Endodermal cell (in vitro differentiated cells): ENCODE data around the gene MOCOS. TPM values are rescaled to one million over a fixed set of nuclear protein-coding genes. Genes with fewer than 3 reads are reported as not detected.

ENCODE experiments used
- DNase-seq: peaks from one replicate; pipeline ENCODE4 v3.0.0-alpha.2; 2017
- H3K27ac ChIP-seq: 2 replicates; pipeline ENCODE4 v1.5.1; 2013; ENCODE audit warnings: mild to moderate bottlenecking, low read depth, low read length, moderate library complexity
- H3K27me3 ChIP-seq: 2 replicates; pipeline ENCODE4 v1.6.1; 2013; ENCODE audit warnings: mild to moderate bottlenecking, low read length, moderate library complexity; ENCODE audit not compliant: insufficient read depth, control insufficient read depth, poor library complexity, severe bottlenecking
- H3K36me3 ChIP-seq: 2 replicates; pipeline ENCODE4 v1.7.0; 2013; ENCODE audit warnings: mild to moderate bottlenecking, low read length, moderate library complexity; ENCODE audit not compliant: control insufficient read depth, insufficient read depth
- H3K4me1 ChIP-seq: one replicate; pipeline ENCODE4 v1.7.0; 2013; ENCODE audit warnings: low read length; ENCODE audit not compliant: control insufficient read depth, insufficient read depth
- H3K4me3 ChIP-seq: 2 replicates; pipeline ENCODE4 v1.5.1; 2013; ENCODE audit warnings: mild to moderate bottlenecking, low read length, moderate library complexity
- H3K9ac ChIP-seq: 2 replicates; pipeline ENCODE4 v1.6.1; 2013; ENCODE audit warnings: mild to moderate bottlenecking, low read length, moderate library complexity; ENCODE audit not compliant: poor library complexity, severe bottlenecking; ENCODE audit errors: extremely low read depth
- H3K9me3 ChIP-seq: 2 replicates; pipeline ENCODE4 v1.6.1; 2013; ENCODE audit warnings: mild to moderate bottlenecking, low read length, moderate library complexity; ENCODE audit not compliant: control insufficient read depth
- H3K27ac Mint-ChIP-seq: 2 replicates; pipeline ENCODE4 v1.8.0; 2020; ENCODE audit warnings: mixed read lengths
- H3K27me3 Mint-ChIP-seq: 2 replicates; pipeline ENCODE4 v1.8.0; 2021; ENCODE audit warnings: mild to moderate bottlenecking, mixed read lengths; ENCODE audit not compliant: insufficient read depth
- H3K36me3 Mint-ChIP-seq: 2 replicates; pipeline ENCODE4 v1.8.0; 2020; ENCODE audit warnings: low read depth, mixed read lengths
- H3K4me1 Mint-ChIP-seq: 2 replicates; pipeline ENCODE4 v1.8.0; 2020; ENCODE audit warnings: mixed read lengths
- H3K4me3 Mint-ChIP-seq: 2 replicates; pipeline ENCODE4 v1.8.0; 2020; ENCODE audit warnings: mild to moderate bottlenecking, moderate library complexity, mixed read lengths
- H3K9me3 Mint-ChIP-seq: 2 replicates; pipeline ENCODE4 v1.8.0; 2020; ENCODE audit warnings: mild to moderate bottlenecking, mixed read lengths
- WGBS, 2 experiments: methylation state at CpG; one replicate each; pipeline versions ENCODE4 v1.1.5 to v1.1.7; 2013; ENCODE audit warnings: missing lambda C conversion rate in 2 of 2, mixed read lengths in 1 of 2; ENCODE audit not compliant: insufficient coverage in 1 of 2, insufficient read length in 1 of 2; 5-methylcytosine and 5-hydroxymethylcytosine counted together
- total RNA-seq, 2 donors: library from RNA; stranded (reverse); fragmentation: NEBNext Ultra II Directional in 1 of 2; extraction: Animal tissue kit (Norgen Biotek cat#: 25700) in 1 of 2; gene quantifications; 2 replicates in 1 of 2; 3 replicates in 1 of 2; pipeline ENCODE4 v1.2.1, GENCODE V29; 2021
- TF ChIP-seq, protein P1 (sequence below): fragments of 200-600 bp; sonication (generic); conservative IDR thresholded peaks from 2 replicates; pipeline ENCODE4 v1.5.0; 2021; ENCODE audit warnings: antibody characterized with exemption, mild to moderate bottlenecking

Gene MOCOS
- total RNA-seq, 2 donors from 2014 or later, result 0.51 to 1.4 TPM

DNA sequence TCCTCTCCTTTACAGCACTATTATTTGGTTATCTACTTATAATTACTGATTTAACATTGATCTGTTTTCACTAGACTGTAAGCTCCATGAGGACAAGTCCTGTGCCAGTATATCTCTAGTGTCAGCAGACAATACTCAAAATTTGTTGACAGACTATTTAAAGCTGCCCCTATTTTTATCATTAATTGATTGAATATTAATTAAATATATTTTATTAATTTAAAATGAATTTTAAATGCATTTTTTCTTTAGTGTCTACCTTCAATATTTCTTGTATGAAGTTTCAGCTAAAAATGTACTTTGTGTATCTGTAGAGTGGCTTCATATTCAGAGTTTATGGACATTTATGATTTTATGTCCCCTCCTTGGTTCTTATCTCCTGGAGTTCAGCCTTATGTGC is 83.9 kb downstream of the MOCOS start:
- H3K9me3 Mint-ChIP-seq, result no peaks in the 10 kb centered on the region
- no peaks in the 10 kb centered on the region for H3K27me3 Mint-ChIP-seq
- no peaks in the 10 kb centered on the region for H3K36me3 Mint-ChIP-seq
- Histone ChIP-seq H3K4me3 (no peak overlapping the region), H3K27ac (no peak overlapping the region), H3K36me3 (no peaks in the 10 kb centered on the region), H3K9ac (no peak overlapping the region), H3K9me3 (no peaks in the 10 kb centered on the region), H3K27me3 (no peaks in the 10 kb centered on the region), H3K4me1 (no peaks in the 10 kb centered on the region)
- no peak overlapping the region for H3K27ac Mint-ChIP-seq
- H3K4me3 Mint-ChIP-seq, result no peak overlapping the region
- H3K4me1 Mint-ChIP-seq, result no peaks in the 10 kb centered on the region
- TF ChIP-seq, protein P1, sequence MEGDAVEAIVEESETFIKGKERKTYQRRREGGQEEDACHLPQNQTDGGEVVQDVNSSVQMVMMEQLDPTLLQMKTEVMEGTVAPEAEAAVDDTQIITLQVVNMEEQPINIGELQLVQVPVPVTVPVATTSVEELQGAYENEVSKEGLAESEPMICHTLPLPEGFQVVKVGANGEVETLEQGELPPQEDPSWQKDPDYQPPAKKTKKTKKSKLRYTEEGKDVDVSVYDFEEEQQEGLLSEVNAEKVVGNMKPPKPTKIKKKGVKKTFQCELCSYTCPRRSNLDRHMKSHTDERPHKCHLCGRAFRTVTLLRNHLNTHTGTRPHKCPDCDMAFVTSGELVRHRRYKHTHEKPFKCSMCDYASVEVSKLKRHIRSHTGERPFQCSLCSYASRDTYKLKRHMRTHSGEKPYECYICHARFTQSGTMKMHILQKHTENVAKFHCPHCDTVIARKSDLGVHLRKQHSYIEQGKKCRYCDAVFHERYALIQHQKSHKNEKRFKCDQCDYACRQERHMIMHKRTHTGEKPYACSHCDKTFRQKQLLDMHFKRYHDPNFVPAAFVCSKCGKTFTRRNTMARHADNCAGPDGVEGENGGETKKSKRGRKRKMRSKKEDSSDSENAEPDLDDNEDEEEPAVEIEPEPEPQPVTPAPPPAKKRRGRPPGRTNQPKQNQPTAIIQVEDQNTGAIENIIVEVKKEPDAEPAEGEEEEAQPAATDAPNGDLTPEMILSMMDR, result no peak
- DNase-seq, result no peak

DNA sequence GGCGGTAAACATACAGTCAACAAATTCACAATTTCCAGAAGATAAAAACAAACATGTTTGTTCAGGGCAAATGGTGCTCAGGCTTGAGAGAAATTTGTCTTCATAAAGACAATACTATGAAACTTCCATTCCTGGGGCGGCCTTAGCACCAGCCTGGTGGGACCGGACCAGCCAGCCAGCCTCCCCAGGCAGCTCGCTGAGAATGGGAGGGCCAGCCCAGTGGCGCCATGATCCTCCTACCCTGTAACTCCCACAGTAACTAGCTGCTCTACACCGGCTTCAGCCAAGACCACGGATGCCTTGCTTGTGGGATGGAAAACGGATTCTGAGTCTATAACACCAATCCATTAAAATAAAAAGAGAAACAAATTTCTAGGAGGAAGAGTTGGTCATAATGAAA is 86.0 kb downstream of the MOCOS start:
- H3K4me1 ChIP-seq, result no peaks in the 10 kb centered on the region
- no peak for DNase-seq
- no peaks in the 10 kb centered on the region for H3K27me3 Mint-ChIP-seq
- no peaks in the 10 kb centered on the region for H3K4me1 Mint-ChIP-seq
- H3K27ac Mint-ChIP-seq, result no peak overlapping the region
- no peaks in the 10 kb centered on the region for H3K36me3 ChIP-seq
- no peaks in the 10 kb centered on the region for H3K36me3 Mint-ChIP-seq
- 90 to 100% methylated on average over 1 to 7 of the region's 8 CpGs for WGBS, 2 experiments
- H3K9me3 Mint-ChIP-seq, result no peaks in the 10 kb centered on the region
- no peak overlapping the region for H3K4me3 ChIP-seq
- no peak overlapping the region for H3K27ac ChIP-seq
- TF ChIP-seq, protein P1, result no peak
- no peaks in the 10 kb centered on the region for H3K9me3 ChIP-seq
- no peak overlapping the region for H3K9ac ChIP-seq
- peaks cover 3% of the 10 kb centered on the region for H3K27me3 ChIP-seq
- no peak overlapping the region for H3K4me3 Mint-ChIP-seq

DNA sequence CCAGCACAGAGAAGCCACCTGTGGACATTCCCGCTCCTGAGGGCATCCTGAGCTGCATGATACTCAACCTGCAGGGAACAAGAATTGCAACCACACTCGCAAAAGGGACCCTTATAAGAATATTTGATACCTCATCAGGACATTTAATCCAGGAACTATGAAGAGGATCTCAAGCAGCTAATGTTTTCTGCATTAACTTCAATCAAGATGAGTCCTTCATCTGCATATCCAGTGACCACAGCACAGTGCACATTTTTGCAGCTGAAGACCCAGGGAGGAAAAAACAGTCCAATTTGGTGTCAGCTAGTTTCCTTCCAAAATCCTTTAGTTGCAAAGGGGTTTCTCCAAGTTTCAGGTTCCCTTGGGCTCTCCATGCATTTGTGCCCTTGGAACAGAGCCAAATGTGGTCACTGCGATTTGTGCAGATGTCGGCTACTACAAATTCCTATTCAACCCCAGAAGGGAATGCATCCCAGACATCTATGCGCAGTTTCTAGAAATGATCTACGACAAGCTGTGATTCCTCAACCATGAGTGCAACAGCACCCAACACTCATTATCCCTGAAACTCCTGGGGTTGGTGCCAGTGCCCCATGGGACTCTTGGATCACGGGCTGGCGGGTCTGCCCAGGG is 86.9 kb downstream of the MOCOS start:
- Mint-ChIP-seq H3K4me3 (no peak overlapping the region), H3K4me1 (no peaks in the 10 kb centered on the region), H3K27ac (no peak overlapping the region), H3K27me3 (peaks cover 5% of the 10 kb centered on the region), H3K9me3 (no peaks in the 10 kb centered on the region), H3K36me3 (no peaks in the 10 kb centered on the region)
- no peak overlapping the region for H3K27ac ChIP-seq
- 94 to 96% methylated on average over 6 to 8 of the region's 8 CpGs for WGBS, 2 experiments
- TF ChIP-seq, protein P1, result no peak
- no peaks in the 10 kb centered on the region for H3K9me3 ChIP-seq
- no peaks in the 10 kb centered on the region for H3K36me3 ChIP-seq
- no peaks in the 10 kb centered on the region for H3K4me1 ChIP-seq
- H3K27me3 ChIP-seq, result peaks cover 9% of the 10 kb centered on the region
- H3K9ac ChIP-seq, result no peak overlapping the region
- H3K4me3 ChIP-seq, result no peak overlapping the region
- no peak for DNase-seq
